Loucy (cell line): Measurements from ENCODE around the gene SLC26A9.
"Not testable (repeated sequence)": the region's sequence is repeated elsewhere in the genome, so short reads cannot be mapped to it uniquely, and the experiment has no call there.

Experiments
- EZH2phosphoT487 ChIP-seq: fragments of 200-600 bp; IDR thresholded peaks from 2 replicates; pipeline ENCODE4 v1.6.1; 2018; ENCODE audit warnings: antibody characterized with exemption, mild to moderate bottlenecking, moderate library complexity, borderline replicate concordance
- TF ChIP-seq, protein P1 (sequence below): fragments of 200-600 bp; sonication (generic); conservative IDR thresholded peaks from 2 replicates; pipeline ENCODE4 v1.5.1; 2014; ENCODE audit warnings: mild to moderate bottlenecking, antibody characterized with exemption, low read length

DNA sequence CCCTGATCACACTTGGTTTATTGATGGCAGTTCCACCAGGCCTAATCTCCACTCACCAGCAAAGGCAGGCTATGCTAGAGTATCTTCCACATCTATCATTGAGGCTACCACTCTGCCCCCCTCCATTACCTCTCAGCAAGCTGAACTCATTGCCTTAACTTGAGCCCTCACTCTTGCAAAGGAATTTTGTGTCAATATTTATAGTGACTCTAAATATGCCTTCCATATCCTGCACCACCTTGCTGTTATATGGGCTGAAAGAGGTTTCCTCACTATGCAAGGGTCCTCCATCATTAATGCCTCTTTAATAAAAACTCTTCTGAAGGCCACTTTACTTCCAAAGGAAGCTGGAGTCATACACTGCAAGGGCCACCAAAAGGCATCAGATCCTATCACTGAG lies 70.1 kb downstream of the SLC26A9 start:
- TF ChIP-seq, protein P1, sequence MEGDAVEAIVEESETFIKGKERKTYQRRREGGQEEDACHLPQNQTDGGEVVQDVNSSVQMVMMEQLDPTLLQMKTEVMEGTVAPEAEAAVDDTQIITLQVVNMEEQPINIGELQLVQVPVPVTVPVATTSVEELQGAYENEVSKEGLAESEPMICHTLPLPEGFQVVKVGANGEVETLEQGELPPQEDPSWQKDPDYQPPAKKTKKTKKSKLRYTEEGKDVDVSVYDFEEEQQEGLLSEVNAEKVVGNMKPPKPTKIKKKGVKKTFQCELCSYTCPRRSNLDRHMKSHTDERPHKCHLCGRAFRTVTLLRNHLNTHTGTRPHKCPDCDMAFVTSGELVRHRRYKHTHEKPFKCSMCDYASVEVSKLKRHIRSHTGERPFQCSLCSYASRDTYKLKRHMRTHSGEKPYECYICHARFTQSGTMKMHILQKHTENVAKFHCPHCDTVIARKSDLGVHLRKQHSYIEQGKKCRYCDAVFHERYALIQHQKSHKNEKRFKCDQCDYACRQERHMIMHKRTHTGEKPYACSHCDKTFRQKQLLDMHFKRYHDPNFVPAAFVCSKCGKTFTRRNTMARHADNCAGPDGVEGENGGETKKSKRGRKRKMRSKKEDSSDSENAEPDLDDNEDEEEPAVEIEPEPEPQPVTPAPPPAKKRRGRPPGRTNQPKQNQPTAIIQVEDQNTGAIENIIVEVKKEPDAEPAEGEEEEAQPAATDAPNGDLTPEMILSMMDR: not testable (repeated sequence)
- not testable (repeated sequence) for TF ChIP-seq EZH2phosphoT487
